SK-N-SH treated with all-trans-retinoic acid at 6 μM for 48 hours (cell line): ENCODE results near the gene WDR73.

Experiments
- ATAC-seq: fragments of 200-7000 bp; cut with Tn5 transposase; 3 replicates; pipeline ENCODE4 v1.9.1; 2020; ENCODE audit warnings: mild to moderate bottlenecking, moderate library complexity
- ARNTL ChIP-seq: fragments of 450-650 bp; formaldehyde crosslinking; IDR thresholded peaks from 2 replicates; pipeline ENCODE4 v1.5.0; 2020; ENCODE audit warnings: low read depth, mild to moderate bottlenecking, moderate library complexity, borderline replicate concordance
- BACH2 ChIP-seq: fragments of 250-450 bp; sonication (Bioruptor Pico); IDR thresholded peaks from 2 replicates; pipeline ENCODE4 v1.9.0; 2021; ENCODE audit warnings: mild to moderate bottlenecking, borderline replicate concordance
- CSDC2 ChIP-seq: fragments of 250-450 bp; sonication (Bioruptor Pico); IDR thresholded peaks from 2 replicates; pipeline ENCODE4 v1.5.0; 2020; ENCODE audit warnings: mild to moderate bottlenecking, moderate library complexity
- ESRRG ChIP-seq: fragments of 250-450 bp; sonication (Bioruptor Pico); IDR thresholded peaks from 2 replicates; pipeline ENCODE4 v1.6.1; 2021; ENCODE audit warnings: mild to moderate bottlenecking
- GLIS3 ChIP-seq: fragments of 250-450 bp; sonication (Bioruptor Pico); IDR thresholded peaks from 2 replicates; pipeline ENCODE4 v1.5.0; 2020; ENCODE audit warnings: mild to moderate bottlenecking, moderate library complexity
- ISL1 ChIP-seq: fragments of 250-450 bp; sonication (Bioruptor Pico); IDR thresholded peaks from 2 replicates; pipeline ENCODE4 v2.1.2; 2022; ENCODE audit warnings: mild to moderate bottlenecking, moderate library complexity
- OSR1 ChIP-seq: fragments of 250-450 bp; sonication (Bioruptor Pico); IDR thresholded peaks from 2 replicates; pipeline ENCODE4 v1.8.0; 2022; ENCODE audit warnings: moderate library complexity, mild to moderate bottlenecking, inconsistent platforms
- PPARA ChIP-seq: fragments of 250-450 bp; sonication (Bioruptor Pico); IDR thresholded peaks from 2 replicates; pipeline ENCODE4 v1.5.0; 2020; ENCODE audit warnings: mild to moderate bottlenecking, borderline replicate concordance
- RARB ChIP-seq: fragments of 250-450 bp; sonication (Bioruptor Pico); IDR thresholded peaks from 2 replicates; pipeline ENCODE4 v1.8.0; 2021; ENCODE audit warnings: mild to moderate bottlenecking, moderate library complexity
- SNAI2 ChIP-seq: fragments of 250-450 bp; sonication (Bioruptor Pico); IDR thresholded peaks from 2 replicates; pipeline ENCODE4 v1.5.0; 2020; ENCODE audit warnings: mild to moderate bottlenecking, moderate library complexity
- TCF4 ChIP-seq: fragments of 250-450 bp; sonication (Bioruptor Pico); IDR thresholded peaks from 2 replicates; pipeline ENCODE4 v1.8.0; 2021; ENCODE audit warnings: mild to moderate bottlenecking, moderate library complexity, borderline replicate concordance
- TOX ChIP-seq: fragments of 250-450 bp; sonication (Bioruptor Pico); IDR thresholded peaks from 2 replicates; pipeline ENCODE4 v1.8.0; 2021; ENCODE audit warnings: mild to moderate bottlenecking, moderate library complexity, borderline replicate concordance
- ZFP3 ChIP-seq: fragments of 250-450 bp; sonication (Bioruptor Pico); IDR thresholded peaks from 2 replicates; pipeline ENCODE4 v1.5.0; 2020; ENCODE audit warnings: mild to moderate bottlenecking, moderate library complexity
- ZFP30 ChIP-seq: fragments of 450-650 bp; formaldehyde crosslinking; IDR thresholded peaks from 2 replicates; pipeline ENCODE4 v1.5.0; 2022; ENCODE audit warnings: mild to moderate bottlenecking, moderate library complexity
- ZNF8 ChIP-seq: fragments of 450-650 bp; formaldehyde crosslinking; IDR thresholded peaks from 2 replicates; pipeline ENCODE4 v1.5.0; 2020; ENCODE audit warnings: mild to moderate bottlenecking, moderate library complexity
- TF ChIP-seq, protein P1 (sequence below): fragments of 250-450 bp; sonication (Bioruptor Pico); IDR thresholded peaks from 2 replicates; pipeline ENCODE4 v1.8.0; 2021; ENCODE audit warnings: low read depth, mild to moderate bottlenecking, moderate library complexity, borderline replicate concordance
- TF ChIP-seq, protein P2 (sequence below): fragments of 250-450 bp; sonication (Bioruptor Pico); IDR thresholded peaks from 2 replicates; pipeline ENCODE4 v1.5.0; 2020; ENCODE audit warnings: mild to moderate bottlenecking, moderate library complexity
- TF ChIP-seq, protein P3 (sequence below): fragments of 250-450 bp; sonication (Bioruptor Pico); IDR thresholded peaks from 2 replicates; pipeline ENCODE4 v1.5.1; 2021; ENCODE audit warnings: mild to moderate bottlenecking, moderate library complexity
- TF ChIP-seq, protein P4 (sequence below): fragments of 250-450 bp; sonication (Bioruptor Pico); IDR thresholded peaks from 2 replicates; pipeline ENCODE4 v1.8.0; 2020; ENCODE audit warnings: mild to moderate bottlenecking, moderate library complexity, borderline replicate concordance
- TF ChIP-seq, protein P5 (sequence below): fragments of 250-450 bp; sonication (Bioruptor Pico); IDR thresholded peaks from 2 replicates; pipeline ENCODE4 v1.5.1; 2020; ENCODE audit warnings: low read depth, mild to moderate bottlenecking, moderate library complexity

WDR73 gene

DNA sequence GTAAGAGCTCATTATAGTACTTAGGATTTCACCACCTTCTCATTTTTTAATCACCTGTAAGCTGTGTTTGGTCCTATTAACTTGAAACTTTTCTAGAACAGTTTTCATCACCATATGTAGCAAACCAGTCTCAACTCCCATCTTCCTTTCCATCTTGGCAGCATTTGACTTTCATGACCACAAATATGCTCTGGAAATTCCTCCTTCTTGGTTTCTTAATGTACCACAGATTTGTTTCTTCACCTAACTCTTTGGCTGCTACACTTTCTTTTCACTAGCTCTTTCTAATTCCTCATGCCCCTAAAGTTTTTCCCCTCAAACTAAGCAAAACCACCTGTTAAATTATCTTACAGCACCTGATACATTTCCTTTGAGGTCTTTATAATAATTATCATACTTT is 17.1 kb upstream of the WDR73 start:
- no peak for TF ChIP-seq PPARA (CRISPR knock-in tag)
- TF ChIP-seq, all 23 proteins: peak for 0
- ATAC-seq = peak; percentile 97

DNA sequence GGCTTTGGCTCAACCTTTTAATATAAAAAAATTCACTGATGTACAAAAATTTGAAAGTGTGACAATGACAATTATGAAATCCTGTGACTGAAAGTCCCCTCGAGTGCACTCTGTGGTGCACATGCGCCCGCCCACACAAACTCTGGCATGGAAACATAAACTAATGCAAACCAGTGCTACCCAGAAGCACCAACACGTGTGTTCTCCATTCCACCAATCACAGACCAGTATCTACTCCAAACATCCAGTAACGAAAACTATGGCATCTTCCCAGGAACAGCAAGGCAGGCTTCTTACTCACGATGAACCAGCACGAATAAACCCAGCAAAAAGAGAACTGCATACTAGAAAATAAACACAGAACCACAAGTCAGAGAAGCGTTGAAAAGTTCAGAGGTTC is 15.6 kb upstream of the WDR73 start:
- no peak for ATAC-seq
- TF ChIP-seq, protein P1, sequence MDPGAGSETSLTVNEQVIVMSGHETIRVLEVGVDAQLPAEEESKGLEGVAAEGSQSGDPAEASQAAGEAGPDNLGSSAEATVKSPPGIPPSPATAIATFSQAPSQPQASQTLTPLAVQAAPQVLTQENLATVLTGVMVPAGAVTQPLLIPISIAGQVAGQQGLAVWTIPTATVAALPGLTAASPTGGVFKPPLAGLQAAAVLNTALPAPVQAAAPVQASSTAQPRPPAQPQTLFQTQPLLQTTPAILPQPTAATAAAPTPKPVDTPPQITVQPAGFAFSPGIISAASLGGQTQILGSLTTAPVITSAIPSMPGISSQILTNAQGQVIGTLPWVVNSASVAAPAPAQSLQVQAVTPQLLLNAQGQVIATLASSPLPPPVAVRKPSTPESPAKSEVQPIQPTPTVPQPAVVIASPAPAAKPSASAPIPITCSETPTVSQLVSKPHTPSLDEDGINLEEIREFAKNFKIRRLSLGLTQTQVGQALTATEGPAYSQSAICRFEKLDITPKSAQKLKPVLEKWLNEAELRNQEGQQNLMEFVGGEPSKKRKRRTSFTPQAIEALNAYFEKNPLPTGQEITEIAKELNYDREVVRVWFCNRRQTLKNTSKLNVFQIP = no peak
- TF ChIP-seq, protein P2, sequence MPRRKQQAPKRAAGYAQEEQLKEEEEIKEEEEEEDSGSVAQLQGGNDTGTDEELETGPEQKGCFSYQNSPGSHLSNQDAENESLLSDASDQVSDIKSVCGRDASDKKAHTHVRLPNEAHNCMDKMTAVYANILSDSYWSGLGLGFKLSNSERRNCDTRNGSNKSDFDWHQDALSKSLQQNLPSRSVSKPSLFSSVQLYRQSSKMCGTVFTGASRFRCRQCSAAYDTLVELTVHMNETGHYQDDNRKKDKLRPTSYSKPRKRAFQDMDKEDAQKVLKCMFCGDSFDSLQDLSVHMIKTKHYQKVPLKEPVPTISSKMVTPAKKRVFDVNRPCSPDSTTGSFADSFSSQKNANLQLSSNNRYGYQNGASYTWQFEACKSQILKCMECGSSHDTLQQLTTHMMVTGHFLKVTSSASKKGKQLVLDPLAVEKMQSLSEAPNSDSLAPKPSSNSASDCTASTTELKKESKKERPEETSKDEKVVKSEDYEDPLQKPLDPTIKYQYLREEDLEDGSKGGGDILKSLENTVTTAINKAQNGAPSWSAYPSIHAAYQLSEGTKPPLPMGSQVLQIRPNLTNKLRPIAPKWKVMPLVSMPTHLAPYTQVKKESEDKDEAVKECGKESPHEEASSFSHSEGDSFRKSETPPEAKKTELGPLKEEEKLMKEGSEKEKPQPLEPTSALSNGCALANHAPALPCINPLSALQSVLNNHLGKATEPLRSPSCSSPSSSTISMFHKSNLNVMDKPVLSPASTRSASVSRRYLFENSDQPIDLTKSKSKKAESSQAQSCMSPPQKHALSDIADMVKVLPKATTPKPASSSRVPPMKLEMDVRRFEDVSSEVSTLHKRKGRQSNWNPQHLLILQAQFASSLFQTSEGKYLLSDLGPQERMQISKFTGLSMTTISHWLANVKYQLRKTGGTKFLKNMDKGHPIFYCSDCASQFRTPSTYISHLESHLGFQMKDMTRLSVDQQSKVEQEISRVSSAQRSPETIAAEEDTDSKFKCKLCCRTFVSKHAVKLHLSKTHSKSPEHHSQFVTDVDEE = no peak
- no peak for TF ChIP-seq GLIS3 (CRISPR knock-in tag)
- no peak for TF ChIP-seq TCF4 (CRISPR knock-in tag)
- no peak for TF ChIP-seq BACH2 (CRISPR knock-in tag)
- no peak for TF ChIP-seq RARB (CRISPR knock-in tag)
- TF ChIP-seq, protein P3, sequence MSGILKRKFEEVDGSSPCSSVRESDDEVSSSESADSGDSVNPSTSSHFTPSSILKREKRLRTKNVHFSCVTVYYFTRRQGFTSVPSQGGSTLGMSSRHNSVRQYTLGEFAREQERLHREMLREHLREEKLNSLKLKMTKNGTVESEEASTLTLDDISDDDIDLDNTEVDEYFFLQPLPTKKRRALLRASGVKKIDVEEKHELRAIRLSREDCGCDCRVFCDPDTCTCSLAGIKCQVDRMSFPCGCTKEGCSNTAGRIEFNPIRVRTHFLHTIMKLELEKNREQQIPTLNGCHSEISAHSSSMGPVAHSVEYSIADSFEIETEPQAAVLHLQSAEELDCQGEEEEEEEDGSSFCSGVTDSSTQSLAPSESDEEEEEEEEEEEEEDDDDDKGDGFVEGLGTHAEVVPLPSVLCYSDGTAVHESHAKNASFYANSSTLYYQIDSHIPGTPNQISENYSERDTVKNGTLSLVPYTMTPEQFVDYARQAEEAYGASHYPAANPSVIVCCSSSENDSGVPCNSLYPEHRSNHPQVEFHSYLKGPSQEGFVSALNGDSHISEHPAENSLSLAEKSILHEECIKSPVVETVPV (CRISPR knock-in tag) = no peak
- no peak for TF ChIP-seq PPARA (CRISPR knock-in tag)
- no peak for TF ChIP-seq ZFP3 (CRISPR knock-in tag)
- TF ChIP-seq, protein P4, sequence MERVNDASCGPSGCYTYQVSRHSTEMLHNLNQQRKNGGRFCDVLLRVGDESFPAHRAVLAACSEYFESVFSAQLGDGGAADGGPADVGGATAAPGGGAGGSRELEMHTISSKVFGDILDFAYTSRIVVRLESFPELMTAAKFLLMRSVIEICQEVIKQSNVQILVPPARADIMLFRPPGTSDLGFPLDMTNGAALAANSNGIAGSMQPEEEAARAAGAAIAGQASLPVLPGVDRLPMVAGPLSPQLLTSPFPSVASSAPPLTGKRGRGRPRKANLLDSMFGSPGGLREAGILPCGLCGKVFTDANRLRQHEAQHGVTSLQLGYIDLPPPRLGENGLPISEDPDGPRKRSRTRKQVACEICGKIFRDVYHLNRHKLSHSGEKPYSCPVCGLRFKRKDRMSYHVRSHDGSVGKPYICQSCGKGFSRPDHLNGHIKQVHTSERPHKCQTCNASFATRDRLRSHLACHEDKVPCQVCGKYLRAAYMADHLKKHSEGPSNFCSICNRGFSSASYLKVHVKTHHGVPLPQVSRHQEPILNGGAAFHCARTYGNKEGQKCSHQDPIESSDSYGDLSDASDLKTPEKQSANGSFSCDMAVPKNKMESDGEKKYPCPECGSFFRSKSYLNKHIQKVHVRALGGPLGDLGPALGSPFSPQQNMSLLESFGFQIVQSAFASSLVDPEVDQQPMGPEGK (CRISPR knock-in tag) = no peak
- TF ChIP-seq CSDC2 (CRISPR knock-in tag) = no peak
- TF ChIP-seq ESRRG (CRISPR knock-in tag) = no peak
- TF ChIP-seq, protein P5, sequence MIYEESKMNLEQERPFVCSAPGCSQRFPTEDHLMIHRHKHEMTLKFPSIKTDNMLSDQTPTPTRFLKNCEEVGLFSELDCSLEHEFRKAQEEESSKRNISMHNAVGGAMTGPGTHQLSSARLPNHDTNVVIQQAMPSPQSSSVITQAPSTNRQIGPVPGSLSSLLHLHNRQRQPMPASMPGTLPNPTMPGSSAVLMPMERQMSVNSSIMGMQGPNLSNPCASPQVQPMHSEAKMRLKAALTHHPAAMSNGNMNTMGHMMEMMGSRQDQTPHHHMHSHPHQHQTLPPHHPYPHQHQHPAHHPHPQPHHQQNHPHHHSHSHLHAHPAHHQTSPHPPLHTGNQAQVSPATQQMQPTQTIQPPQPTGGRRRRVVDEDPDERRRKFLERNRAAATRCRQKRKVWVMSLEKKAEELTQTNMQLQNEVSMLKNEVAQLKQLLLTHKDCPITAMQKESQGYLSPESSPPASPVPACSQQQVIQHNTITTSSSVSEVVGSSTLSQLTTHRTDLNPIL = no peak
- no peak for TF ChIP-seq ARNTL (CRISPR knock-in tag)
- TF ChIP-seq TOX (CRISPR knock-in tag) = no peak
- TF ChIP-seq OSR1 (CRISPR knock-in tag) = no peak
- no peak for TF ChIP-seq SNAI2 (CRISPR knock-in tag)
- TF ChIP-seq ISL1 (CRISPR knock-in tag) = no peak

DNA sequence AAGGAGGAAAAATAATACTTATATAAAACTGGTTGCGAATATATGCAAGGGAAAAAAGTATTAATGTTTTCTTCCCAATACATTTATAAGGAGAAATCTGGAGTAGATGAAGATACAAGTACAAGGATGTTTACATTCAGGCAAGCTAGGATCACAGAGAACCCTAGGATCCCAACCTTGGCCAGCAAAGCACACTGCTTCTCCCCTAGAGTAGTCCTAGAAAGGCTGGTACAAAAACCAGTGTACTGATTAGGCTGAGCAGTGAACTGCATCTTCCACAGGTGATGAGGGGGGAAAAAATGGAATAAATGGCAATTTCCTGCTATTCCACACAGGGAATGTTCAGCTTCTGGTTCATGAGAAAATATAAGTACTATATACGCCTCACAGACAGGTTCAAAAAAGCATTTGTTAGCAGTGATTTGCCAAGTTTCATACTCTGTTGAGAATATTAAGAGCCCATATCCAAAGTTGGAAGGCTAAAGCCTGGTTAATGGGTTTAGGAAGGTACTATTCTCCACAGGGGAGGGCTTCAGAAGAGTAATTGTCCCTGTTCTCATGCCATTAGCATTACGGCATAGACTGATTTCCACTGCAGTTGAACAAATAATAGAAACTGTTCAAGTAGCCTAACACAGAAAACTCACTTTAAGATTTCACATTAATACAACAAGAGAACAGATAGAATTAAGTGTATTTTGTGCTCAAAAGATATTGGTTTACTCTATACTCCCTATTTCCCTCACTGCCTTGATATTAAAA is 14.3 kb upstream of the WDR73 start:
- ATAC-seq = no peak
- TF ChIP-seq SNAI2 (CRISPR knock-in tag) (no peak), BACH2 (CRISPR knock-in tag) (no peak), TOX (CRISPR knock-in tag) (no peak), OSR1 (CRISPR knock-in tag) (no peak), ZNF8 (CRISPR knock-in tag) (no peak), ISL1 (CRISPR knock-in tag) (no peak), ZFP3 (CRISPR knock-in tag) (no peak), CSDC2 (CRISPR knock-in tag) (no peak), TCF4 (CRISPR knock-in tag) (no peak), ZFP30 (CRISPR knock-in tag) (no peak)
- TF ChIP-seq, protein P5 = no peak
- TF ChIP-seq, protein P3 (CRISPR knock-in tag) = no peak
- TF ChIP-seq, protein P2 = no peak
